Cardiac muscle cell (in vitro differentiated cells and primary cell): ENCODE results near the gene ARHGEF10L. TPM values are rescaled to one million over a fixed set of nuclear protein-coding genes. Genes with fewer than 3 reads are reported as not detected.

Experiments used
- DNase-seq, 2 donors: peaks; one replicate each; pipeline versions ENCODE4 v3.0.0 to v3.0.0-alpha.2; 2010 to 2017; ENCODE audit warnings: low read depth in 1 of 2, low spot score in 1 of 2
- H3K27ac ChIP-seq: fragments of 200-600 bp; sonication (generic); 2 replicates; pipeline ENCODE4 v1.5.1; 2016
- H3K27me3 ChIP-seq: fragments of 200-600 bp; sonication (generic); 2 replicates; pipeline ENCODE4 v1.6.0; 2016; ENCODE audit warnings: control low read depth
- H3K36me3 ChIP-seq: fragments of 200-600 bp; sonication (generic); 2 replicates; pipeline ENCODE4 v1.5.1; 2016; ENCODE audit warnings: control low read depth
- H3K4me1 ChIP-seq: fragments of 200-600 bp; sonication (generic); 2 replicates; pipeline ENCODE4 v1.8.1; 2017; ENCODE audit warnings: low read depth, mild to moderate bottlenecking, mixed run types
- H3K4me3 ChIP-seq: fragments of 200-600 bp; sonication (generic); 2 replicates; pipeline ENCODE4 v1.5.1; 2016; ENCODE audit warnings: mild to moderate bottlenecking
- H3K9me3 ChIP-seq: fragments of 200-600 bp; sonication (generic); 2 replicates; pipeline ENCODE4 v1.5.1; 2017; ENCODE audit warnings: low read depth, mild to moderate bottlenecking, control low read depth
- polyA plus RNA-seq: library from polyadenylated mRNA; unstranded; fragments of >200 nt; fragmentation: Nextera tagmentation; extraction: Ambion mirVana; gene quantifications from 2 replicates; pipeline ENCODE4 v1.2.1, GENCODE V29; 2016
- total RNA-seq: library from RNA; depleted of rRNA; stranded (reverse); fragments of >200 nt; gene quantifications from 2 replicates; pipeline ENCODE4 v1.2.3, GENCODE V29; 2016
- TF ChIP-seq, protein P1 (sequence below): IDR thresholded peaks from 2 replicates; pipeline ENCODE4 v1.5.1; 2012; ENCODE audit warnings: low read depth, mild to moderate bottlenecking, low read length

ARHGEF10L gene
- total and polyA plus RNA-seq, 2 experiments from 2014 or later: 32.3 to 55.4 TPM

DNA sequence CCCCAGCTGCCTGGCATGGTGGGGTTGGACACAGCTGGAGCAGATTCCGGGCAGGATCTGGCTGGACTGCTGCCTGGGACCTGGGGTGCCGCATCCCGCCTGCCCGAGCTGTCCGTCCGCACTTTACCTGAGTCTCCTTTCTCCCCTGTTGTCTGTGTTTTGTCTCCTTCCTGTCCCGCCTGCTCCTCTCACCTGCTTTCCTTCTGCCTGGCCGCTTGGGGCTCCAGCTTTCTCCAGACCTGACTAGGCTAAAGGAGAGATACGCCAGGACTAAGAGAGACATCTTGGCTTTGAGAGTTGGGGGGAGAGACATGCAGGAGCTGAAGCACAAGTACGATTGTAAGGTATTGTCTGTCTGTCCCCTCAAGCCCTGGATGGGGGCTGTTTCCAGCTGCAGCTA, 73.3 kb downstream of the ARHGEF10L start:
- Histone ChIP-seq H3K27me3 (no peaks in the 10 kb centered on the region), H3K4me1 (peaks cover 2% of the 10 kb centered on the region), H3K36me3 (no peaks in the 10 kb centered on the region), H3K9me3 (no peaks in the 10 kb centered on the region), H3K27ac (no peak overlapping the region), H3K4me3 (no peak overlapping the region)
- DNase-seq: no peak
- TF ChIP-seq, protein P1, sequence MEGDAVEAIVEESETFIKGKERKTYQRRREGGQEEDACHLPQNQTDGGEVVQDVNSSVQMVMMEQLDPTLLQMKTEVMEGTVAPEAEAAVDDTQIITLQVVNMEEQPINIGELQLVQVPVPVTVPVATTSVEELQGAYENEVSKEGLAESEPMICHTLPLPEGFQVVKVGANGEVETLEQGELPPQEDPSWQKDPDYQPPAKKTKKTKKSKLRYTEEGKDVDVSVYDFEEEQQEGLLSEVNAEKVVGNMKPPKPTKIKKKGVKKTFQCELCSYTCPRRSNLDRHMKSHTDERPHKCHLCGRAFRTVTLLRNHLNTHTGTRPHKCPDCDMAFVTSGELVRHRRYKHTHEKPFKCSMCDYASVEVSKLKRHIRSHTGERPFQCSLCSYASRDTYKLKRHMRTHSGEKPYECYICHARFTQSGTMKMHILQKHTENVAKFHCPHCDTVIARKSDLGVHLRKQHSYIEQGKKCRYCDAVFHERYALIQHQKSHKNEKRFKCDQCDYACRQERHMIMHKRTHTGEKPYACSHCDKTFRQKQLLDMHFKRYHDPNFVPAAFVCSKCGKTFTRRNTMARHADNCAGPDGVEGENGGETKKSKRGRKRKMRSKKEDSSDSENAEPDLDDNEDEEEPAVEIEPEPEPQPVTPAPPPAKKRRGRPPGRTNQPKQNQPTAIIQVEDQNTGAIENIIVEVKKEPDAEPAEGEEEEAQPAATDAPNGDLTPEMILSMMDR: no peak

DNA sequence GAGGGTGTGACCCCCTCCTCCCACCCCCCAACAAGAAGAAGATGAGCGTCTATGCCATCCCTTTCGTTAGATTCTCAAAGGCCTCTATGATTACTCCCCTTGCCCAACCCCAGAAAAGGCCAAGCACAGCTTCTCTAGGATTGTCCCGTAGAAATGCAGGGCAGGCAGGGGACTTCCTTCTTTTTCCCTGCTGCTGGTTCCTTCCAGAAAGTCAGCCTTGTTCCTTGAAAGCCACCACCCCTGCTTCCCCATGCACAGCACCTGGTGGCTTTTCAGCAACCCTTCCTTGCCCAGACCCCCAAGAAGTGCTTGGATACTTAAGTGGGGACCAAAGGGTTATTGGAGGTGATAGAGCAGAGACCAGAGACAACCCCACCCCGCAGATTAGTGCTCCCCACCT, 75.1 kb downstream of the ARHGEF10L start:
- TF ChIP-seq, protein P1: no peak
- H3K9me3 ChIP-seq: no peaks in the 10 kb centered on the region
- no peaks in the 10 kb centered on the region for H3K27me3 ChIP-seq
- no peak overlapping the region for H3K4me3 ChIP-seq
- peaks cover 17% of the 10 kb centered on the region for H3K4me1 ChIP-seq
- no peak overlapping the region for H3K27ac ChIP-seq
- no peaks in the 10 kb centered on the region for H3K36me3 ChIP-seq
- no peak for DNase-seq

DNA sequence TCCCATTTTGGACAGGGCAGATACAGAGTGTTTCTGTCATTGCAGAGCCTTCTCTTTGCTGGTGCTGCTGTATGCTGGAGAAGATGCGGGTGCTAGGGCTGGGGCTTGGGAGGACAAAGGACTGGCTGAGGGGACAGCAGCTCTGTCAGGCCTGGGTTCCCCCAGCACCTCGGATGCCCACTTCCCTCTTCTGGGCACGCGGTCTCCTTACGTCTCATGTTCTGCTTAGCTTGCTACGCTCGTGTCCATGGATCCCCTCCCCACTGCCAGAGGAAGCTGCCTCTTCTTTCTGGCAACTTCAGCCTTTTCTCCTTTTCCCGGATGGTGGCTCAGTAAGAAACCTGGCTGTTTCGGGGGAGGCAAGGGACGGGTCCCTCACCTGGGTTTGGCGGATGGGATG, 75.7 kb downstream of the ARHGEF10L start:
- no peaks in the 10 kb centered on the region for H3K9me3 ChIP-seq
- TF ChIP-seq, protein P1: no peak
- peaks cover 17% of the 10 kb centered on the region for H3K4me1 ChIP-seq
- DNase-seq: no peak
- no peaks in the 10 kb centered on the region for H3K27me3 ChIP-seq
- H3K4me3 ChIP-seq: no peak overlapping the region
- H3K36me3 ChIP-seq: no peaks in the 10 kb centered on the region
- H3K27ac ChIP-seq: no peak overlapping the region

DNA sequence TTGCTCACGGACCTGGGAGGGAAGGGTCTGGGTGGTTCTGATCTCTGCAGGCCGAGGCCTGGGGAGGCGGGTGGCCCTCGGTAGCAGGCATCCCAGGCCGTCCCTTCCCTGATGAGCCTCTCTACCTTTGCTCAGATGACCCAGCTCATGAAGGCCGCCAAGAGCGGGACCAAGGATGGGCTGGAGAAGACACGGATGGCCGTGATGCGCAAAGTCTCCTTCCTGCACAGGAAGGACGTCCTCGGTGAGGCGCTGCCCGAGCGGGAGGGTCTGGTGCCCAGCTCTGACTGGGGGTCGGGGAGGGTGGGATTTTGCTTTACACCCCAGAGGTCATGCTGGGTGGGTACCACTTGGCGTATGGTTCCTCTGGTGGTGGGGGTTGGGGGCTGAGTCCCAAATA, 76.5 kb downstream of the ARHGEF10L start:
- no peak overlapping the region for H3K27ac ChIP-seq
- no peaks in the 10 kb centered on the region for H3K9me3 ChIP-seq
- DNase-seq: no peak
- TF ChIP-seq, protein P1: no peak
- H3K4me1 ChIP-seq: peaks cover 17% of the 10 kb centered on the region
- no peaks in the 10 kb centered on the region for H3K27me3 ChIP-seq
- no peaks in the 10 kb centered on the region for H3K36me3 ChIP-seq
- H3K4me3 ChIP-seq: no peak overlapping the region

DNA sequence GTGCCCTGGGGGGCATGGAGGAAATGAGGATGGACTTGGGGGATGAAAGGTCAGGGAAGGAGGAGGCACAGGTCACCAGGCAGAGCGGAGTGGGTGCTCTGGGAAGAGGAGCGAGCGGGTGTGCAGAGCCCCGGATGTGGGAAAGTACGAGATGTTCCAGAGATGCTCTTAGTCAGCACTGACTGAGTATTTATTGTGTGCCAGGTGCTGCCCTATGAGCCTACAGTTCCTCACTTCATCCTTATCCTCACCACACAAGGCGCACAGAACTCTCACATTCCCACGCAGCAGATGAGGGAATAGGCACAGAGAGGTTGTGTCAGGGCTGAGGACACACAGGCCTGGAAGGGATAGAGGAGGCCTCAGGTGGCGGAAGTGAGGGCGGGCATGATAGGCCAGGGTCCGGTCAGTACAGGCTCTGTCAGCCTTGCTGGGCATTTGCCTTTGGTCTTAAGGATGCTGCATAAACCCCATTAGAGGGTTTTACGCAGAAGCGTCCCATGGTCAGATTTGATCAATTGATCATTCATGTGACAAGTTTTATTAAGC, 77.3 kb downstream of the ARHGEF10L start:
- no peaks in the 10 kb centered on the region for H3K9me3 ChIP-seq
- no peaks in the 10 kb centered on the region for H3K27me3 ChIP-seq
- no peaks in the 10 kb centered on the region for H3K36me3 ChIP-seq
- no peak for DNase-seq
- H3K27ac ChIP-seq: no peak overlapping the region
- no peak overlapping the region for H3K4me3 ChIP-seq
- H3K4me1 ChIP-seq: peaks cover 17% of the 10 kb centered on the region
- TF ChIP-seq, protein P1: no peak
